TTC549 (cell line): ENCODE results near the gene CCDC68.

Experiments used
- FAIRE-seq: peaks from 2 replicates; lab custom pipeline; 2012; peaks lifted over from hg19 to GRCh38; lab: Jason Lieb, UNC

The CCDC68 gene

DNA sequence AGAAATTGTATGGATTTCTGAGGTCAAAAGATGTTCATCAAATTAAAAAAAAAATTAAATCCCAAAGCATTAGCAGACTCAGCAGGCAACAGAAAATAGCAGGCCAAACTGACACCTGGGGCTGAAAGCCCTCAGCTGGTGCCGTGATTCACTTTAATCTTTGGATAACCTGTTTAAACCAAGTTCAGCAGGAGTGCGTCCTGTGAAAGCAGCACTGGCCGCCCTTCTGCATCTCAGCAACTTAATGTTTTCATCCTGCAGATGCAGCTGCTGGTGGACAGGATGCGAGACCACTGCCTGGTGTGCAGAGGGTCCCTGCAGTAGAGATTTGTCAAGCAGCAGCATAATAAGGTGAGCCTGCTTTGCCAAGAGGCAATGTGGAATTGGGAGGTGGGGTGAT lies 41.2 kb downstream of the CCDC68 start:
- FAIRE-seq, result no peak

DNA sequence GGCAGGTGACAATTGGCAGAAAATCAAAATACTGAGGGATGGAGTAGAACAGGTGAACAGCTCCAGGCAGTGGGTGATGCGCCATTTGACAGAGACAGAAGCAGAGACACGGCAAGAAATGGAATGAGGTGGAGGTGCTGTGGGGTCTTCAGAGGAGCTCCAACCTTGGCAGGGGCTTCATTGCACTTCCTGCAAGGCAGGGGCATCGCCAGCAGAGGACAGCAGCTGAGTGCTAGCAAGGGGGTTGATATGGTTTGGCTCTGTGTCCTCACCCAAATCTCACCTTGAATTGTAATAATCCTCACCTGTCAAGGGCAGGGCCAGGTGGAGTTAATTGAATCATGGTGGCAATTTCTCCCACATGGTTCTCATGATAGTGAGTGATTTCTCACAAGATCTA lies 42.8 kb downstream of the CCDC68 start:
- FAIRE-seq, result no peak

DNA sequence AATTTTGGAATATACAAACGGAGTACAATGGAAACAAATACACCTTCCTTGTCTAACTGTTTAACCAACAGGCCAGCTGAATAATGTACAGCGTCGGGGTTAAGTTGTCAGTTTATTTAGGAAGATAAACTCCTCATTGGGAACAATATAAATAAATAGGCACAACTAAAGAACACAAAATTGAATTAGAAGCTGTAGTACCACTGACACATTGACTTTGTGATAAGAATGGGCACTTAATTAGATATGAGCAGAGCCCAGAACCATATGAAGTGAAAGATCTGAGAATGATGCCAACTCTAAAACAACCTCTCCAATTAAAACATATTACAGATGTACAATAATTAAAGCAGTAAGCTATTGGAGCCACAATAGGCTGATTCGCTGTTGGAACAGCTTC lies 44.4 kb downstream of the CCDC68 start:
- no peak for FAIRE-seq

DNA sequence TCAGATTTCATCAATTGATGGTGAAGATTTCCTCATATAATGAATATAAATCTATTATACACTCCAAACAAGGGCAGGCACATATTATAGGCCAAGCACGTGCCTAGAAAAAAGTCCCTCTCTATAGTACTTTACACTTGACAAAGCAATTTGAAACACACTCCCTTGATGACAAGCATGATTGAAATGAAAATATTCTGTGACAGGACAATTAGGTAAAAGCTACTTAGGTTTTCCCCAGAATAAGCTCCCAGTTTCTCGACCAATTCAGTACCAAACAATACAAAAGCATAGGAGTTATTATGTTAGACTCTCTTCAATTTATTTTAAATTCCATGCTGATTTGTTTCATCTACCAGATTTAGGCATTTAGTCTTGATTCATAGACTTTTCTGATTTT lies 47.7 kb downstream of the CCDC68 start:
- no peak for FAIRE-seq

DNA sequence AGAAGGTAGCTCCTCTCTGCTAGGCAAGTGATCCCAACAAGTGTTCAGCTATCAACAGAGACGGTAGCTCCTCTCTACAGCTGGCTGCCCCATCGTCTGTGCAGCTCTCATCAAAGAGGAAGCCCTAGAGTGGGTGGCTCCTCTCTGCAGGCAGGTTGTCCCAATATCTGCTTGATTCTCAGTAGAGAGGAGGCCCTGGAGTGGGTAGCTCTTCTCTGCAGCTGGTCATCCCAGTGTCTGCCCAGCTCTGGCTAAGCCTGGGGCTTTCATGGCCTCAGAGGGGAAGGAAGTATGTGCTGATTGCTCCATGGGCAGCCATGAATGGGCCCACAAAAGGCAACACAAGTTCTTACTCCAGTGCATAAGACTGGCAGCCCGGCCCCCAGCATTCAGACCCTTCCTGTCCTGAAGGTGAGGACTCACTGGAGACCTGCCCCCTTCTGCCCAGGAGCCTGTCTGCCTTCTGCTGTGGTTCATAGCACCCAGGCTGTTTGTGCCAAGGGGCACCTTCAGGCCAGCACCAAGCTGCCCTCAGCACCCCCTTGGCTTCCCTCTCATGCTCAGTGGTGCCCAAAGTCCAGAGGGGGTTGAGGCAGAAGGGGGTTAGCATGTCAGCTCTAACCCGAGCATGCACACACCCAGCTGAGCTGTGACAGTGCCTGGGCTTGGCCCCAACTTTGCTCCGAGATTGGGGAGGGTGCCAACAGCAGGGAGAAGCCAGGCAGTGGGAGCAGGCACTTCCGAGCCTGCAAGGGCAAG lies 48.9 kb downstream of the CCDC68 start:
- FAIRE-seq, result no peak

DNA sequence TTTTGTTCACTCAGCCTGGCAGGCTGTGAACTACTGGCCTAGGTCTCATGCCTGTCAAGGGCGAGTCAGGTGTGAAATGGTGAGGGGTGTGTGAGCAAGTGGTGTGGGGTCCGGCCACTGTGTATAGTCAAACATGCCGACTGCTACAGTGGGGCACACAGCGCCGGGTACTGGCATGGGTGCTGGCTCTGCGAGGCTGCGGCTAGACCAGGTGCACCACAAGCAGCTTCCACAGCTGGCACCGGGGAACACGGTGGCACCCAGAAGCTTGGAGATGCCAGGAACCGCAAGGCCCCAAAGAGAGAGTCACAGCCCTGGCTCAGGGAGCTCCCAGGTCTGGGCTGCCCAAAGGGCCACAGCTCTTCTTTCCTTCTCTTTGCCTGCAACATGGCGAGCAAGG lies 49.7 kb downstream of the CCDC68 start:
- no peak for FAIRE-seq

DNA sequence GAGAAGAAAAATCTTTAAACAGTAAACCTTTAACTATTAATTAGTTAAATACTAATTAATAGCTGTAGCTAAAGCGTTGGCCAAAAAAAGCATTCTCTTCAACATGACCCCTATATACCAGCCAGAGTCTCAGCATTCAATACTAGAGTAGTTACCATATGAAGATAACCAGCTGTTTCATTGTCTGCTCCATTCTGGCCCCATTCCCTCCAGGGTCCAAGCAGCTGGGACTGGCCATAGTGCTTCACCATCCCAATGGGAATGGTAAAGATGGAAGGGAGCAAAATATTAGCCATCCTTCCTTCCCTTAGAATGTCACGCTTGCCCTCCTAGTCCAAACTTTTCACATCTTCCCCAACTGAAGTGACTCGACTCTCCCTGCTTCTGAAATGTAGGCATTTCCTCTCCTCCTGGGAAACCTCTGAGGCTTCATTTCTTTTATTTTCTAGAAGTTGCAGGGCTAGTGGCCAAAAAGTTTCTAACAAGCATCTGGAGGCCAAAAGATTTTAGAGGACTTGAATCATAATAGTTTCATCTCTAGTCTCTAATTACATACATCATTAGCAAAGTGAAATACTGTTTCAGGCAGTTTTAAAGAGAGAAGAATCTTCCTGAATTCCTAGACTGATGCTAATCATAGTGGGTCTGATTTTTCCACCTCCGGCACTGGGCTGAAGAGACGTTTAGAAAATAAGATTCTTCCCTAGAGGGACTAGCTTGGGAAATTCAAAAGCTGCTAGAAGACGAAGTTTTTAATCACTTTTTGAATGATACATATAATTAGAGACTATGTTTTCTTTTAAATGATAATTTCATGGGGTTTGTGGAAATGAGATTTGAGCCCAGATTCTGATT lies 52.7 kb downstream of the CCDC68 start:
- no peak for FAIRE-seq

DNA sequence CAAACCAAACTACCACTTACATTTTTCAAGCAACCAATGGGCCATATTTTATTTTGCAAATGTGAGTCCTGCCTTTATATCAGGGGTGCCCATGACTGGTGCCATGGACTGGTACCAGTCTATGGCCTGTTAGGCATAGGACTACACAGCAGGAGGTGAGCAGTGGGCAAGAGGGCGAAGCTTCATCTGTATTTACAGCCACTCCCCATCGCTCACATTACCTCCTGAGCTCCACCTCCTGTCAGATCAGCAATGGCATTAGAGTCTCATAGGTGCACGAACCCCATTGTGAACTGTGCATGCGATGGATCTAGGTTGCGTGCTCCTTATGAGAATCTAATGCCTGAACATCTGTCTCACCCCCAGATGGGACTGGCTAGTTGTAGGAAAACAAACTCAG lies 53.6 kb downstream of the CCDC68 start:
- no peak for FAIRE-seq

DNA sequence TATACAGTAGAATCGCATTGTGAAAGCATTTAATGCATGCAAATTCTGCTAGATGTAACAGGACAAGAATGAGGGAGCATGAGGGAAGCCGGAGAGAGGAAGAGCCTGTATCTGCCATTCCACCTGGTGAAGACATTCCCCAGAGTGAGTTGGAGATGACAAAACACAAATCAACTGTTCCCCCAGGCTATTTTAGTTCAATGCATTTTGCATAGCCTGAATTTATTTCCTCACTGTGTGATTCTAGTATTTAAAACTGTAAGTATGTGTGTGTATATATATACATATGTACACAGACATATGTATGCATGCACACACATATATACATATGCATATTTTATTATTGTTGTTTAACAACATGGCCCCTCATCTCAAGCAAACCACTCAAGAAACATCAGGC lies 54.7 kb downstream of the CCDC68 start:
- no peak for FAIRE-seq

DNA sequence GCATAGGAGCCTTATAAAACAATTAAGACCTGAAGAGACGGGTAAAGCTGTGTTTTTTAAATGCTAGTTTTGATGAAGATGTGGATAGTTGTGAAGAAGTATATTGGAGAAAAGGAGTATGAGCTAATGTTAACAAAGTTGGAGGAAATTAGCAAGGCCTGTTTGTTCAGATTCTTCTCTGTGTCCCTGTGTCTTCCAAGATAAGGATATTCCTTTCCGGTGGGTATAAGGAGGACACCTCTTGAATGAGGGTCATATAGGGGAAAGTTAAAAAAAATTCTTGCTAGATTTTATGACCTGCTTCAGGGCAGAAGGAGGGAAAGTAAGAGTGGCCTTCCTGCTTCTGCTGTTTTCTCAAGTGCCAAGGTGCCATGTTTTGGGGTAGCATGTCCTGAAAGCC lies 59.0 kb downstream of the CCDC68 start:
- FAIRE-seq, result no peak

DNA sequence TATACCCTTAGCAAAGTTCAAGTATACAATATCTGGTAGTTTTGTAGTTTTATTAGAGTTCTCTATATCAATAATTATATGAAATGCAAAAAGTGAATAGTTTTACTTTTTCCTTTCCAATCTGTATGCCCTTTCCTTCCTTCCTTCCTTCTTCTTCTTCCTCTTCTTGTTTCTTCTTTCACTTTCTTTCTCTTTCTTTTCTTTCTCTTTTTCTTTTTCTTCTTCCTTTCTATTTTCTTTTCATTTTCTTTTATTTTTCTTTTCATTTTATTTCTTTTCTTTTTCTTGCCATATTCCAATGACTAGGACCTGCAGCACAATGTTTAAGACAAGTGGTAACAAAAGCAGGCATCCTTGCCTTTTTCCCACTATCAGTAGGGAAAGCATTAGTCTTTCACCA lies 59.8 kb downstream of the CCDC68 start:
- no peak for FAIRE-seq

DNA sequence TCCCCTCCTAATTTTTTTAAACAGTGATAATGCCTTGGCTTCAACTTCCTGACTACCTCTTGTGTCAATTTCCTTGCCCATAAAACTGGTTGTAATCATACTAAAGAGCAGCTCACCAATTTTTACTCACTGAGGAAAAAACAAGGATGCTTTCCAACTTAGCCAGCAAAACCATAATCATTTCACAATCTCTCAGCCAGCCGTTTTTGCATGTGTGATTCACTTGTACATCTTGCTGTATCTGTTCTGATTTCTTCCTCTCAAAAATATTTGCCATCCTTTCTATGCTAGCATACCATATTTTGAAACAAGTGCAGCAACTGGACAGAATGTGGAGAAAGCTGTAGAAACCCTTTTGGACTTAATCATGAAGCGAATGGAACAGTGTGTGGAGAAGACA lies 70.3 kb downstream of the CCDC68 start:
- FAIRE-seq, result no peak

DNA sequence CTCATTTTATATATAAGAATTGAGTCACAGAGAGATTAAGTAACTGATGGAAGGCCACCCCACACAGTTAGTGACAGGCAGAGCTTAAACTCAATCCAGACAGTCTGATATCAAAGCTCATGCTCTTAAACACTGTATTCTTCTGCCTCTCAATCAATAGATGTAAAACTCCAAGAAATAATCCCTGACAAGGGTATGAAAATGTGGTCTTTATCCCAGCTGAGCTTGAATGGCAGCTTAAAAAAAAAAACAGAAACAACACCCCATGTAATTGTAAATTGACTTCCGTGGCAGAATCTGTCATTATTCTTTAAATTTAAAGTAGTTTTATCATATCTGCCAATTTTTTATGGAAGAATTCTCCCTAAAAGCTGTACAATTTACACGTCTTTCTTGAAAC lies 70.9 kb downstream of the CCDC68 start:
- FAIRE-seq, result no peak

DNA sequence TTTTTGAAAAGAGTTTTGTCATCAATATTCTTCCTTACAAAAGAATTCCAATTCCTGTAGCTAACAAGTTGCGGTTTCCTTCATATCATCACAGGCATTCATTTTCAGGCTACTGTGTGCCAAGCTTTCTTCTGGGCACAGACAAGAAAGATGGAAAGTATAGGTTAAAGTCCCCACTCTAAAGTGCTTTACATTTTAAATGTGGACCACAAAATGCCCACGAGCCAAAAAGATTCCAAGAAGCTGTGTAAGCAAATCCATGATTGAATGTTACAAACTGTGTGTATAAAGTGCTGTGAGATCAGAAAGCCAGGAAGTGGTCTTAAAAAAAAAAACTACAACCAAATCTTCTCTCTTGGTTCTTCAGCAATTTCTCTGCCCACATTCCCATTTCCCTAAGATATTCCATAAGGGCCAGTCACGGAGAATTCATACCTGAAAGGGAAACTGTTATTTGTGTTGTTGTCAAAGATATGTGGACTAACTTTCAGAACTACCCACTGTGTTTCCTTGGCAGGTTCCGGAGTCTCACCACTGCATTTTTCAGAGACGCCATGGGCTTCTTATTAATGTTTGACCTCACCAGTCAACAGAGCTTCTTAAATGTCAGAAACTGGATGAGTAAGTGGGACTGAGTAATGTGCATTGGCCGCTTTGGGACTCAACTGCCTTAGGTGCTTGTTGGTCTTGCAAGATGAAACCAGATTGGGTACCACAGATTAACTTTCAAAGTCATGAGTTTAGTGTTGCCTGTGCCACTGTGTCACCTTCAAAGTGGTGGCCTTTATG lies 75.3 kb downstream of the CCDC68 start:
- no peak for FAIRE-seq

DNA sequence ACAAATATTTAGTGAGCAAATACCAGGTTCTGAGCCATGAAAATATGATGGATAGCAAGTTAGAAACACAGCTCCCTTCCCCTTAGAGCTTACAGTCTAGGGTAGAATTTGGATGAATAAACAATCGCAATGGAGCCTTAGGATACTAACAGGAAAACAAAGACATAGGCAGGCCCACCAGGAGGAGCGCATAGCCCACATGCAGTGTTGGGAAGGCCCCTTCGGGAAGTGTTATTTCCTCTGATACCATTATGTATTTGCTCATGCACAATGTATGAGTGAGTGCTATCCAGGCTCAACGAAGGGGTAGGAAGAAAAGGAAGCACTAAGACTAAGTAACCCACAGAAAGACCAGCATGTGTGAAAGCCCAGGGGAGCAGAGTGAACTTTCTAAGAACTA lies 76.9 kb downstream of the CCDC68 start:
- FAIRE-seq, result no peak

DNA sequence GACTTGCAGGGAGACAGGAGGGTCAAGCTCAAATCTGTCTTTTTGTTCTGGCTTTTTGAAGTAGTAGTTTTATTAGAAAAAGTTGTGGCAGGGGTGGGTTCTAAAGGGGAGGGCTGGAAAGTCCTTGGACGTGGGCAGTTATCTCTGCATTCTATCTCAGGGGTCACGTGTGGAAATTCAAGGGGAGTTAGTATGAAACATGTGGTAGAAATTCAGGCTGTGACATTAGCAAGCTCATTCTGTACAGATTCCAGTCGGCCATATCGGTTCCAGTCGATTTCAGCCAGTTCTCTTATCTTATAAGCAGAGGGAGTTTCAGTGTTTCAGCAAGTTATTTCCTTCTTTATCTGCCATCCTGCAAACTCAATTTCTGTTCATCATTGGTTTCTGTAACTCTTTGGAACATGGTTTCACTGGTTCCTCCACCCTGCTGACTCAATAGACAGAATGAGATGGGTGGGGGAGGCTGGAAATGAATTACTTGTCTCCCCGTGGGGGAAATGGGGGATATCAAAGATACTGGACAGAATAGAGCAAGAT lies 78.0 kb downstream of the CCDC68 start:
- no peak for FAIRE-seq

DNA sequence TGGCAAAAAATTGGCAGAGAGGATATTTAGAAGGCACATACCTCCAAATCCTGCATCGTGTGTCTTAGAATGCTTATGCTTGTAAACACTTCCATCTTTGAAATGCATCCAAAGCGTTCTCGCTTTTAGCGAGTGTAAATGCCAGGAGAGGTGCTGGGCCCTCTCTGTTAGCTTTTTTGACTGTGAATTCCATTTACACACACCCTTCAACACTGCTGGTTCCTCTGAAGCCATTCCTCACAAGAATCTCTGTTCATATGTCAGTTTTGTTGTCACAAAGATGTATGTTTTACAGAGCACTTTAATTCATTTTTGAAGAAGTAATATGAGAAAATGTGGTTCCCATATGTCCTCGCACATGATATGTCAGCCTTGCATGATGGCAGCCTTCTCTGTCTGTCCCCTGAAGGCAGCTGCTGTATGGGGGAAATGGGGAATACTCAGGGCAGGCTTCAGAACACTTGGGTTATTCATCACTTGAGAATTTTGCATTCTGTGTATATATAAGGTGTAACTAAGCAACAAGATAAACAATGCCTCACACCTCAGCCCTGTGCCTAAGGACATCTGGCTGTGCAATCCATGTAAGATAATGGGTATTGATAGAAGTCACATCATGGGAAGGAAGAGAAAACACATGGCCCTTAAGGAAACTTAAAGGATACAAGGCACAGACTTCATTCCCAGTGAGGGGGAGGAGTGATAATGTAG lies 78.7 kb downstream of the CCDC68 start:
- FAIRE-seq, result no peak

DNA sequence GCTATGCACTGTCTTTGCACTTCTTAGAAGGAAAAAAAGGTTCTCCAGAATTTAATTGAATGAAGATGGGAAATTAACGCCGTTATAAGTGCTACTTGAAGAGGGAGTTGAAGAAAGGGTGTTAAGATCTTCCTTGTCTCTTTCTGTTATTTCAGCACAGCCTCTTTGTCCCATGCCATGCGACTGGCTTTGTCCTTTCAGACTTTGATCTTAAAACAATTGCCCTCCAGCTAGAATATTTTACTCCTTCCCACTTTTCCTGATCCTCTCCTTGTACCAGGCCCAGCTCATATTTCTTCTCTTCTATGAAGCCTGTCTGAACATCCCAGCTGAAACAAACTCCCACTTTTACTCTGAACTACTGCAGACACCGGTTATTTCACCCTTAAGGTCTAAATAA lies 79.6 kb downstream of the CCDC68 start:
- FAIRE-seq, result no peak

DNA sequence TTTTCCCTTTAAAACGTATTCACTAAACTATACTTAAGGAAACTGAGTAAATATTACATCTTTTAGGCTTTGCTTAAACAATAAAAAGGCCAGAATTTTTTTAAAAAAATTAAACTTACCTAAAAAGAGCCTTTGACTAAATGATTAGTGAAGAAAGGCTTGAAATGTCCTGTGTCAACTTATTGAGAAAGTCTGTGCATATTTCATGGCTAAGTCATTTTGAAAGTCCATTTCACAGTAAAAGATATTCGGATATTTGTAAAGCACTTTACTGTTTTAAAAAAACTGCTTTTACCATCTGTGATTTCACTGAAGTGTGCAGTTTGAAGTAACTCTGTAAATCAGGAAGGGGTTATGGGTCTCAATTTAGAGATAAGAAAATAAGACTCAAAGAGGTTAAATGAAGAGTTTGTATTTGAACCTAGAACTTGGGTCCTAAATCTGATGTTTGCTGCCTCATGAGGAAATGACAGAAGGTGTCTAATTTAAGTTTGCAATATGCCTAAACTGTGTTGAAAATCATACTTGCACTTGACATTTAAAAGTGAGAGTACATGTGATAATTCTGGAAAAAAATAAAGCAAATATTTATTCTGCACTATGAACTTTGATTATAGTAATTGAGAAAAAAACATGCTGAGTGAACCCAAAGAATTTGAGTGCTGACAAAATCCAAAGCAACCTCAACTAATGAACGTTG lies 80.5 kb downstream of the CCDC68 start:
- FAIRE-seq, result no peak

DNA sequence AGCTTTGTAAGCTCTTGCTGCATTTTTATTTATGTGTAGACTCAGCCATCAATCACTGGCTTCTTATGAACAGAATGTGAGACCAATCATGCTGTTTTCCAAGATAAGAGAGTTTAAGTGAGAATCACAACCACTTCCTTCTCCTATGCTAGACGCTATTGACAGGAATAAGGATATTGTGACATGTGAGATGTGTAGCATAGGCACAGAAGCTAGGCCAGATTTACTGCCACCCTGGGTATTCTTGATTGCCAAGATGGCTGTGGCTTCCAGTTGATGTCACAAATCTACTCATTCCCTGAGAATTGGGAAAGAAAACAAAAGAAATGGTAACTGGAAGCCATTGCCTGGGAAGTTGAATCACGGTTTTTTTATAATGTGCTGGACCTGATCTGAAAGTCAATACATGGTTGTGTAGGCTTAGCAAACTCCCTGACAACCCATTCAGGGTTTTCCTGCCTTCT lies 81.1 kb downstream of the CCDC68 start:
- FAIRE-seq, result no peak

DNA sequence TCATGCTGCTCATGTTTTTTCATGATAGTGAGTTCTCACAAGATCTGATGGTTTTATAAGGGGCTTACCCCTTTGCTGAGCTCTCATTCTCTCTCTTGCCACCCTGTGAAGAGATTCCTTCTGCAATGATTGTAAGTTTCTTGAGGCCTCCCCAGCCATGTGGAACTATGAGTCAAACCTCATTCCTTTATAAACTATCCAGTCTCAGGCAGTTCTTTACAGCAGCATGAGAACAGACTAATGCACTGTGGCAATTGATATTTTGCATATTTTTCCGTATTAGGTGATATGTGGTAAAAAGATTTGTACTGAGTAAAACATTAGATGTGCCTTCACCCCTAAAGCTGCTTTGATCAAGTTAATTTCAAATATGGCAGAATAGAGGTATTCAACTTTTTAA lies 82.2 kb downstream of the CCDC68 start:
- FAIRE-seq, result no peak
